HG02610 (cell line): ENCODE results near the gene RBBP5.

ENCODE experiments used
- ATAC-seq: cut with Tn5 transposase; IDR thresholded peaks from one replicate; pipeline ENCODE4 v1.9.1; 2021; ENCODE audit warnings: mild to moderate bottlenecking, moderate library complexity; ENCODE audit not compliant: unreplicated experiment

RBBP5 gene

GRCh38 chr1:205133287-205133686, 11.5 kb upstream of the RBBP5 start:
- ATAC-seq: no peak

- no peak for ATAC-seq
Measured at GRCh38 chr1:205129447-205130029, 7.8 kb upstream of the RBBP5 start.

DNA sequence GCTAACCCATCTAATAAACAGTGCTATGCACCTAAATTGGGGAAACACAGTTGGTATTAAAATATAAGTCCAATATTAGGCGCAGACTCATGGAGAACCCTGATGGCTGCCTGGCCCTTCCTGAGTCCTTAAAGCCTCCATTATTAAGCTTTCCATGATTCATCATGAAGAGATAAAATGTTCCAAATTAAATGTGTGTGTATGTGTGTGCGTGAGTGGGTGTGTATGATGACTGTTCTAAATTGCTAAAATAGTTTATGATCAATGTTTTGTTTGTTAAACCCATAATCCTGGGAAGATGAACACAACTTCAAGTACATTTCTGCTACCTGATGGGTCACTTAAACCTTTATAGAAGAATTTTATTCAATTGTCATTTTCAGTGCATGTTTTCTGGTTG, 6.3 kb upstream of the RBBP5 start:
- ATAC-seq: no peak

GRCh38 chr1:205127646-205128045, 5.9 kb upstream of the RBBP5 start:
- no peak for ATAC-seq

- no peak for ATAC-seq
Measured at GRCh38 chr1:205124726-205125125, 2.9 kb upstream of the RBBP5 start.

GRCh38 chr1:205122489-205122882, 708 bp upstream of the RBBP5 start:
- peak; percentile 11 for ATAC-seq

- ATAC-seq: no peak
Measured at GRCh38 chr1:205118752-205119151, 3.0 kb downstream of the RBBP5 start.

DNA sequence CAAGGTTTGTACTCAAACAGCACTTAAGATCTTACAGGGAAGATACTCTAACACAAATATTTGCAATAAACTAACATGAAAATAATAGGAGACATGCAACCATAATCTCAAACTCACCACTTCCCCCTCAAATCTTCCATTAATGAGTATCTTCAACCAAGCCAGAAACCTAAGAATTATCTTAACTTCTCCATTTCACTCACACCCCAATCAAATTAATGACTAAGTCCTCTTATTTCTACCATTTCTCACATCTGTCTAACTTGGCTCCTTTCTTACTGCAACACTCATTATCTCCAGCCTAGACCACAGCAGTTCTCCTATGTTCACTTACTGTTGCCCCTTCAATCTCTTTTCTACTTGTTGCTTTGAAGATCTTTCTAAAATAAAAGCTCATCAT, 10.4 kb downstream of the RBBP5 start:
- ATAC-seq: no peak

- no peak for ATAC-seq
Measured at GRCh38 chr1:205109711-205110110, 12.1 kb downstream of the RBBP5 start.

- ATAC-seq: no peak
Measured at GRCh38 chr1:205109269-205109668, 12.5 kb downstream of the RBBP5 start.

DNA sequence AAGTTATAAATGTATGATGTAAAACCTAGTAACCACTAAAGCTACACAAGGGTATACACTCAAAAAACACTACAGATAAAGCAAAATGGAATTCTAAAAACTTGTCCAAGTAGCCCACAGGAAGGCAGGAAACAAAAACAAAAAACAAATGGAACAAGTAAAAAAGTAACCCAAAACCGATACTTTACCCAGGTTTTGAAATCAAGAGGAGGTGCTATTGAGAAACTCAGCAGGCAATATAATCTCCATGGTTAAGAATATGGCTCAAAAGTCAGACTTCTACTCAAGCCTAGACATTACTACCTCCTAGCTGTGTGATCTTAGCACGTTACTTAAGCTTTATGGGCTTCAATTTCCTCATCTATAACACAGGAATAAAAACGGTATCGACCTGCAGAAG, 13.3 kb downstream of the RBBP5 start:
- no peak for ATAC-seq

DNA sequence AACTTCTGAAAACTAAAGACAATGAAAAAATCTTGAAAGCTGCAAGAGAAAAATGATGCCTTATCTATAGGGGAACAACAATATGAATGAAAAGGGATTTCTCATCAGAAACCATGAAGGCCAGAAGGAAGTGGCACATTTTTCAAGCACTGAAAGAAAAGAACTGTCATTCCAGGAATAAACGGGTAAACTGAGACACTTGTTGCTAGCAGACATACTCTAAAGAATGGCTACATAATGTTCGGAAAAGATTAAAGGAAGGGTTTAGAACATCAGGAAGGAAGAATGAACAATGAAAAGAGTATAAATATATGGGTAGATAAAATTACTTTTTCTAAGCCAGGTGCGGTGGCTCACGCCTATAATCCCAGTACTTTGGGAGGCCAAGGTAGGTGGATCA, 14.5 kb downstream of the RBBP5 start:
- no peak for ATAC-seq

- ATAC-seq: no peak
Measured at GRCh38 chr1:205102404-205102803, 19.4 kb downstream of the RBBP5 start.

DNA sequence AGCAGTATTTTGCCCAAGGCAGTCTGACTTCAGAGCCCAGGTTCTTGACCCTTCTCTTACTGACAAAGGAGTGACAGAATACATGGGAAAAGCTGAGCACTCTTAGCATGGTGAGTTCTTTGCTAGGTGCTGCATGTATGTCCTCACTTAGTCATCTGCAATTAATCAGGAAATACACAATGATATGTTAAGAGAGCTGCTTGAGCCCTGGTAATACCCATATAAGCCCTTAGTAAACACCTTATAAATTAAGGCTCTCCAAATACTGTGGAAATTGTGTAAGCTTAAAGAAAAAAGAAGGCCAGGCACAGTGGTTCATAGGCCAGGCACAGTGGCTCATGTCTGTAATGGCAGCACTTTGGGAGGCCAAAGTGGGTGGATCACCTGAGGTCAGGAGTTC, 23.5 kb downstream of the RBBP5 start:
- no peak for ATAC-seq

DNA sequence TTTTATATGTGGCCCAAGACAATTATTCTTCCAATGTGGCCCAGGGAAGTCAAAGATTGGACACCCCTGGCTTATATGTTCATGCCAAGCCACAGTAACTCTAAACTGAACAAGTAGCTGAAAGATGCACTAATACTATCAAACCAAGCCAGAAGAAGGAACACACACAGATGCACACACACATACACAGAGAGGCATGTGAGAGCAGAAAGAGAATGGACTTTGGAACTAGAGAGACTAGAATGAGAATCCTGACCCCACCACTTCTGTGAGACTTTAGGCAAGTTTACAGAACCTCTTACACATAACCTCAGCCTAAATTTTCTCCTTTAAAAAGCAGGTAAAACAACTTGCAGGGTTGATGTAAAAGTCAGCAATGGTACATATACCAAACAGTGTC, 26.4 kb downstream of the RBBP5 start:
- ATAC-seq: no peak

DNA sequence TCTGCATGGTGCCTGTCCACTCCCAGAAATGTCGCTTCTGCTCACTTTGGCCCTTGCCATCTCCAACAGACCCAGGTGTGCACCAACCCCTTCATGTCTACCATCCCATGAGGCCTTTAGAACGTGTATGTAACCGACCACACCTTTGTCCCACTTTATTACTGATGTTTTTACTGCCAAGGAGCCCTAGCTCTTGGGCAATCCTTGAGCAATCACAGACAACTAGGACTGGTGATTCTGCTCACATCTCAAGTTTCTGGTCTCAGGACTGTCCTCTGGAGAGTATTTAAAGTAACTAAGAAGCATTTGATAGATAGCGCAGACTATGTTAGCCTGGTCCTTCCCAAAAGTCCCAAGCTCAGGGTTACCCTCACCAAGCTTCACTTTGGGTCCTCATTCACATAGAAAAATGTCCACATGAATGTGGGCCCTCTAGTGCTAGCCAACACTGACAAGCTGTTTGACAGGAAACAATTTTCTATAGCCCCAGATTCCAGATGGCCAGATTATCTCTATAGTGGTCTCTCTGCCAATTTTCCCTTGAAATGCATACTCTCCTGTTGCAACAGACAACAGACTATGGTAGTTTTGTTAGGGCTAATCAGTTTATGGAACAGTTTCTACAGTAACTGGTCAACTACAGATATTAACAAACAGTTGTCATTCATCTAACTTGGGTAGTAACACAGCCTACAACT, 30.6 kb downstream of the RBBP5 start:
- no peak for ATAC-seq

GRCh38 chr1:205088341-205088740, 33.4 kb downstream of the RBBP5 start:
- ATAC-seq: no peak

DNA sequence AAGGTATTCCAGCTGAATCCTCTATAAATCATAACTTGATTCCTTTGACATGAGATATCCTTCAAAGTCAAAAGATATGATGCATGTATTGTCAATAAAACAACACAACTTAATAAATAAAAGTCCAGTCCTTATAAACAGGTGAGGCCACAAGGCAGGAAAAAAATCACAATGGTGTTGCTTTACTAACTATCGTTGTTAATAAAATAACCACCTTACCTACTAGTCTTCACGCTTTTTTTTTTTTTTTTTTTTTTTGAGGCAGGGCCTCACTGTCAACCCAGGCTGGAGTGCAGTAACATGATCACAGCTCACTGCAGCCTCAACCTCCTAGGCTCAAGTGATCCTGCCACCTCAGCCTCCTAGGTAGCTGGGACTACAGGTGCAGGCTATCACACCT, 37.4 kb downstream of the RBBP5 start, which contains the start of gene TMEM81:
Gene TMEM81, minus strand, starts transcription at position 101 of the 400 bp plus-strand sequence. CDS start 140 bp downstream, outside the sequence.
- no peak for ATAC-seq

- no peak for ATAC-seq
Measured at GRCh38 chr1:205082431-205082830, 39.3 kb downstream of the RBBP5 start.

- no peak for ATAC-seq
Measured at GRCh38 chr1:205077934-205078311, 43.9 kb downstream of the RBBP5 start.

DNA sequence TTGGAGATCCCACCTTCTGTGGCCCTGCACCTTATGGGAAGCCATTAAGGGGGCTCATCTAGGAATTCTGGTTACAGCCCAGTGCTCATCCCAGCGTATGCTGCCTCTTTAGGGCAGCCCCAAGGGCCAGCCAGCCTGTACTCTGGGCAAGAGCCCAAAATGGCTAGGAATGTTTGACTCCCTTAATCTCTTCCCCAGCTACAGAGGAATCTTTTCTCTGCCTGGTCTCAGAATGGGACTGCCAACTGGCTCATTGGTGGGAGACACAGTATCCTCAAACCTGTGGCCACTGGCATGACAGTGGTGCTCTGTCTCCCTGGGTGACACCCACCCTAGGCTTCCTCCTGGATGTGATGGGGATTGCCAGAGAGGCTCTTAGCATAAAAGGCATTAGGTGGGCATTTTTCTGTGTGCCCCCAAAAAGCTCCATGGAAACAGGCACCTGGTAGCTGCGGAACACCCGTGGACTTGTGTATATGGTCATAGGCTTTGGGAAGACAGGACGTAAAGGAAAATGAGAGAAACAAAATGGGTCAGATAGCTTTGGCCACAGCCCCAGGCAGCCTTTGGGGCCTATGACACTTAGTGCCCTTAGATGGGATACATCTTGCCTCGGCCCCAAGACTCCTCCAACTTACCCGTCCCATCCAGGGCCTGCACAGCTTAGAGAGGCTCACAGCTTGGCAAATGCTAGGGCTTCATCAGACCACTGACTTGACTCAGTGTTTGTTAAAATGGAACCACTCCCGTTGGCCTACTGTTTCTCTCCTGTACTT, 44.4 kb downstream of the RBBP5 start:
- ATAC-seq: no peak

- no peak for ATAC-seq
Measured at GRCh38 chr1:205076245-205076761, 45.5 kb downstream of the RBBP5 start.
